ENCODE measurements around the gene SEMA6B.

SEMA6B gene

DNA sequence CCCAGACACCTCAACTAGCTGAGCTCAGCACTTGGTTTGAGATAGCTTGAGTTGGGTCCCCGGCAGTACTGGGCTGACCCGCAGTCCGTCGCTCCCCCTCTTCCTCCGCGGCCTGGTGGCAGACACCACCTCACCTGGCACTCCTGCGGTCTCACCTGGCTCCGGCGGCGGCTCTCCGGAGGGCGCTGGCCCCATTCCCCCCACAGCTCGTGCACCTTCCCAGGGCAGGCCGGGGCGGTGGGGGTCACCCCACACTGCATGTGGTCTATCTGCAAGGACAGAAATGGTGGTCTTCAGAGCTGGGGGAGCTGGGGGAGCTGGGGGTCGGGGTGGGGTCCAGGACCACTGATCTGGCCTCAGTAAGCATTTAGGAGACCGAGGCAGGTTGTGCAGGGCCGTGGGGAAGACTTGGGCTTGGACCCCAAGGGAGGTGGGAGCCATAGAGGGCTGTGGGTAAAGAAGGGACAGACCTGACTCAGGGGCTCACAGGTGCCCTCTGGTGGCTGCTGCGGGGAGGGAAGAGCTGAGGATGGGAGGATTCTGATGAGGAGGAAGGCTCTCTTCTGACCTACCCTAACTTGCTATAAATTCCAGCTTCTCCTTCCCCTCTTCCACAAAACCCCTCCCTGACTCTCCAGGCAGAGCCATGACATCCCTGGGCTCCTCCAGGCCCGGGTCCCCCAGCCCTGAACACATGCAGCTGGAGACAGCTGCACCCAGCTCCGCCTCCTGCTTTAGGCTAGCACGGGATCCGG, 34.5 kb downstream of the SEMA6B start:
- peak; percentile 19 for DNase-seq

- DNase-seq = peak; percentile 7
These were observed 36.0 kb downstream of the SEMA6B start for GRCh38 chr19:4523306-4524110.

- DNase-seq = no peak
These were observed 37.0 kb downstream of the SEMA6B start for GRCh38 chr19:4522291-4523002.

DNA sequence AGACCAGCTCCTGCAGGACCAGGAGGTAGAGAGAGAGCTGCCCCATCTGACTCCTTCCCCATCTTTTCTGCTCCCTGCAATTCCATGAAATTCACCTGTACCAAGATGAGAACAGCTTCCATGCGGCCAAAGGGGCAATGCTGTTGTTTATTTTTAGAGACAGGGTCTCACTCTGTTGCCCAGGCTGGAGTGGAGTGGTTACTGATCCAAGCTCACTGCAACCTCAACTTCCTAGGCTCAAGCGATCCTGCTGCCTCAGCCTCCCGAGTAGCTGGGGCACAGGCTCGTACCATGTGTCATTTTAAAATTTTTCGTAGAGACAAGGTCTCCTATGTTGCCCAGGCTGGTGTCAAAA, 37.6 kb downstream of the SEMA6B start:
- DNase-seq = no peak

- no peak for DNase-seq
These were observed 38.2 kb downstream of the SEMA6B start for GRCh38 chr19:4521170-4521887.

- no peak for DNase-seq
These were observed 39.8 kb downstream of the SEMA6B start for GRCh38 chr19:4519521-4520277.

- no peak for DNase-seq
These were observed 40.4 kb downstream of the SEMA6B start for GRCh38 chr19:4519172-4519496.

GRCh38 chr19:4518345-4519171, 40.9 kb downstream of the SEMA6B start, which contains the start of gene PLIN4:
Gene PLIN4 (minus strand): TSS chr19:4518486. CDS start chr19:4518272, 214 bp downstream.
- no peak for DNase-seq

- DNase-seq = no peak
These were observed 41.9 kb downstream of the SEMA6B start for GRCh38 chr19:4517451-4518057.

DNA sequence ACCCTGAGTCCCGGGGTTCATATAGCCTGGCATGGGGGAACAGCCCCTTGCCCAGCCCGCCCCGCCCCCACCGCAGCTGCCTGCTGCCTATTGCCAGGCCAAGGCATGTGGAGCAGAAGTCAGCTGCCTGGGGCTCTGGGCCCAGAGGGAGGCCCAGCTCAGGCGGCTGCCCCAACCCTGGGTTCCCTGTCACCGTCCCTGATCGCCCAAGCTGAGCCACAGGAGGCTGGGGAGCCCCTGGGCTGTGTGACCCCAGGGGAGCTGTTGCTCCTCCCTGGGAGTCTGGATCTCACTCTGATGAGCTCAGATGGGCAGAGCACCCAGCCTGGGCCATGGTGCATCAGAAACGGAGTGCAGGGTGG, 42.6 kb downstream of the SEMA6B start:
- no peak for DNase-seq

DNA sequence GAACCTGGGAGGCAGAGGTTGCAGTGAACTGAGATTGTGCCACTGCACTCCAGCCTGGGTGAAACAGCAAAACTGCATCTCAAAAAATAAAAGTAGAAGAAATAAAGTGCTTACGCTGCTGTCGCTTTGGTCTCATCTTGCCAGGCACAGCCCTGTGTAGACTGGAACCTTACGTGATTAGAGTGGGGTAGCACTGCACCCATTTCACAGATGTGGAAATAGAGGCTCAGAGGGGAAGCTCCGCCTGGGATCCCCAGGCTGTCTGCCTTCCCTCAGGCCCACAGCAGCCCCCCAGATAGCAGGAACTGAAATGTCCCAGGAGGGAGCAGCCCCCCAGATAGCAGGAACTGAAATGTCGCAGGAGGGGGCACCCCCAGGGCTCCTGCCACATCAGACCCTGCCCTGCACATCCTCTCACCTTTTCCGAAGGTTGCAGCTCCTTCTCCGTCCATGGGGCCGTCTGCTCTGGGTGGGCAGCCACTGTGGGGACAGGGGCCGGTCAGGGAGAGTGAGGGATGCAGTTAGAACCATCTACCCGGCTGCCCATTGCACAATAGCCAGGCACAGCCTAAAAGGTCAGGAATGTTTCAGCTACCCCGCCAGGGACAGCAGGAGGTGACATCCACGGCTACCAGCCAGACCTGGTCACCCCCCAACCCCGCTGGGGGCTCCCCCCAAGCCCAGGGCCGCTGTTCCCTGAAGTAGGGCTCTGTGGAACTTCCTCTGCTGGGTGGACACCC, 43.1 kb downstream of the SEMA6B start:
- DNase-seq = no peak

DNA sequence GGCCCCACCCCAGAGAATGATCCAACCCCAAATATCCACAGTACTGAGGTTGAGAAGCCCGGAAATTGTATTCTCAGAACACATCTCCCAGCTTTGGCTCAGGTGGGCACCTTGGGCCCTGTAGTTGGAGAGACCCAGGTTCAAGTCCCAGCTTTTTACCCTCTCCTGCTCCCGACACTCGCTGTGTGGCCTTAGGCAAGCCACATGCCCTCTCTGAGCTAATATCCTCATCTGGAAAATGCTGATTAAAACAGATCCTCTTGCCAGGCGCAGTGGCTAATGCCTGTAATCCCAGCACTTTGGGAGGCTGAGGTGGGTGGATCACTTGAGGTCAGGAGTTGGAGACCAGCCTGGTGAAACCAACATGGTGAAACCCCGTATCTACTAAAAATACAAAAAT, 43.8 kb downstream of the SEMA6B start:
- no peak for DNase-seq

- no peak for DNase-seq
These were observed 46.2 kb downstream of the SEMA6B start for GRCh38 chr19:4513248-4513647.

- no peak for DNase-seq
These were observed 47.4 kb downstream of the SEMA6B start for GRCh38 chr19:4512070-4512469.

DNA sequence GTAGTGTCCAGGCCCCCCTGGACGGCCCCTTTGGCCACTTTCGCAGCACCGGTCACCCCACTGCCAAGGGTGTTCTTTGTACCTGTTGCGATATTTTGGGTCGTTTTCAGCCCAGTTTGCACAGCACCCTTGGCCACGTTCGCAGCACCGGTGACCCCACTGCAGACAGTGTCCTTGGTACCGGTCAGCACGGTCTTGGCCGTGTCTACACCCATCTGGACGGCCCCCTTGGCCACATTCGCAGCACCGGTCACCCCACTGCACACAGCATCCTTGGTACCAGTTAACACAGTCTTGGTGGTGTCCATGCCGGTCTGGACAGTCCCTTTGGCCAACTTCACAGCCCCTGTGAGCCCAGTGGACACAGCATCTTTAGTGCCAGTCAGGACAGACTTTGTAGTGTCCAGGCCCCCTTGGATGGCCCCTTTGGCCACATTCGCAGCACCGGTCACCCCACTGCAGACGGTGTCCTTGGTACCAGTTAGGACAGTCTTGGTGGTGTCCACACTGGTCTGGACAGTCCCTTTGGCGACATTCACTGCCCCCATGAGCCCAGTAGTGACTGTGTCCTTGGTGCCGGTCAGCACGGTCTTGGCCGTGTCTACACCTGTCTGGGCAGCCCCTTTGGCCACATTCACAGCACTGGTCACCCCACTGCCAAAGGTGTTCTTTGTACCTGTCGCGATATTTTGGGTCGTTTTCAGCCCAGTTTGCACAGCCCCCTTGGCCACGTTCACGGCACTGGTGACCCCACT, 48.0 kb downstream of the SEMA6B start:
- DNase-seq = no peak

DNA sequence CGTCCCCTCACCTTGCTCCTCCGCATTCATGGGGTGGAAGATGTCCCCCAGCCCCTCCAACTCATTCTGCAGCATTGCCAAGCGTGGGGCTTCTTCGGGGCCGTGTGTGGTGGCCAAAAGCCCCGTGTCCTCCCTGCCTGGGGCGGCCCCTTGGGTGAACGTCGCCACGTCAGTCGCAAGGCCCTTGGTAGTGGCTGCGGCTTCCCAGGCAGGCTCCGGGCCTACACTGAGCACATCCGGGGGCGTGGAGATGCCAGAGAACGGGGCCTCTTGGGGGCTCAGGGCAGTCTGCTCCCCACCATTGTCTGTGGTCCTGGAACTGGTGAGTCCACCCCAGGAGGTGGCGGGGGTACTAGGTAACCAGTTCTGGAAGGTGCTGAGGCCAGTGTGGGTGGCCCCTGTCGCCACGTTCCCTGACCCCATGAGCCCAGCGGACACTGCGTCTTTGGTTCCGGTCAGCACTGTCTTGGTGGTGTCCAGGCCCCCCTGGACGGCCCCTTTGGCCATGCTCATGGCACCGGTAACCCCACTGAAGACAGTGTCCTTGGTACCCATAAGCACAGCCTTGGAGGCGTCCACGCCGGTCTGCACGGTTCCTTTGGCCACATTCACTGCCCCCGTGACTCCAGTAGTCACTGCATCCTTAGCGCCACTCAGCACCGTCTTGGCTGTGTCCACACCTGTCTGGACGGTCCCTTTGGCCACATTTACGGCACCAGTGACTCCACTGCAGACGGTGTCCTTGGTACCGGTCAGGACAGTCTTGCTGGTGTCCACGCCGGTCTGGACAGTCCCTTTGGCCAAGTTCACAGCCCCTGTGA, 48.8 kb downstream of the SEMA6B start:
- no peak for DNase-seq

GRCh38 chr19:4508698-4509097, 50.8 kb downstream of the SEMA6B start:
- no peak for DNase-seq

- no peak for DNase-seq
These were observed 51.7 kb downstream of the SEMA6B start for GRCh38 chr19:4507804-4508203.

- DNase-seq = no peak
These were observed 52.4 kb downstream of the SEMA6B start for GRCh38 chr19:4507150-4507452.

All from NCI-H1105 treated with DMSO at 0.1 percent for 48 hours (cell line).